Measurements from ENCODE around the gene CCDC43. TPM values are rescaled to one million over a fixed set of nuclear protein-coding genes. Genes with fewer than 3 reads are reported as not detected.

Gene CCDC43
- total RNA-seq, 1 experiment from 2014 or later: 33.0 TPM

DNA sequence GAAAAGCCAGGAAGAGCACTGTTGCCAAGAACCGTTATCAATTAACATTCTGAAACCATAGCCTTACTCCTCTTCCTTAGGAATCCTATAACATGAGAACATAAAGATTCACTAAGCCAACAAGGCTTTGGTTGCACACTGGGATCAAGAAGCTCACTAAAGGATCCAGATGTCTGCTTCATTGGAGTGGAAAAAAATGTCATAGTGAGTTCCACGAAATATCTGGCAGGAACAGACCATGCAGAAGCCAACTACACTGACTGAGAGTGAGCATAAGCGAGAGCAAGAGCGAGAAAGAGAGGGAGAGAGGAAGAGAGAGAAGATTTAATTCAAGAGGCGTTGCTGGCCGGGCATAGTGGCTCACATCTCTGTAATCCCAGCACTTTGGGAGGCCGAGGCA is 46.7 kb downstream of the CCDC43 start:
- ChIA-PET CTCF (interaction anchor here (1.3 kb wide), 1 partner anchor 120 kb away, joined by 7 read pairs; no protein-coding TSS in a partner anchor), POLR2A (no interaction called here)
- TF ChIP-seq SRF (IDR thresholded peaks at IDR 0.05; ENCODE audit: low read depth) (no peak), ELF1 (IDR thresholded peaks at IDR 0.05; ENCODE audit: borderline replicate concordance, low read depth) (no peak)
- TF ChIP-seq, protein P1, sequence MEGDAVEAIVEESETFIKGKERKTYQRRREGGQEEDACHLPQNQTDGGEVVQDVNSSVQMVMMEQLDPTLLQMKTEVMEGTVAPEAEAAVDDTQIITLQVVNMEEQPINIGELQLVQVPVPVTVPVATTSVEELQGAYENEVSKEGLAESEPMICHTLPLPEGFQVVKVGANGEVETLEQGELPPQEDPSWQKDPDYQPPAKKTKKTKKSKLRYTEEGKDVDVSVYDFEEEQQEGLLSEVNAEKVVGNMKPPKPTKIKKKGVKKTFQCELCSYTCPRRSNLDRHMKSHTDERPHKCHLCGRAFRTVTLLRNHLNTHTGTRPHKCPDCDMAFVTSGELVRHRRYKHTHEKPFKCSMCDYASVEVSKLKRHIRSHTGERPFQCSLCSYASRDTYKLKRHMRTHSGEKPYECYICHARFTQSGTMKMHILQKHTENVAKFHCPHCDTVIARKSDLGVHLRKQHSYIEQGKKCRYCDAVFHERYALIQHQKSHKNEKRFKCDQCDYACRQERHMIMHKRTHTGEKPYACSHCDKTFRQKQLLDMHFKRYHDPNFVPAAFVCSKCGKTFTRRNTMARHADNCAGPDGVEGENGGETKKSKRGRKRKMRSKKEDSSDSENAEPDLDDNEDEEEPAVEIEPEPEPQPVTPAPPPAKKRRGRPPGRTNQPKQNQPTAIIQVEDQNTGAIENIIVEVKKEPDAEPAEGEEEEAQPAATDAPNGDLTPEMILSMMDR (IDR thresholded peaks at IDR 0.05 in 2 of 3, conservative IDR thresholded peaks at IDR 0.05 in 1 of 3; ENCODE audit: borderline replicate concordance in 1 of 3, insufficient read depth in 1 of 3, low read depth in 2 of 3, low read length in 2 of 3): no peak

DNA sequence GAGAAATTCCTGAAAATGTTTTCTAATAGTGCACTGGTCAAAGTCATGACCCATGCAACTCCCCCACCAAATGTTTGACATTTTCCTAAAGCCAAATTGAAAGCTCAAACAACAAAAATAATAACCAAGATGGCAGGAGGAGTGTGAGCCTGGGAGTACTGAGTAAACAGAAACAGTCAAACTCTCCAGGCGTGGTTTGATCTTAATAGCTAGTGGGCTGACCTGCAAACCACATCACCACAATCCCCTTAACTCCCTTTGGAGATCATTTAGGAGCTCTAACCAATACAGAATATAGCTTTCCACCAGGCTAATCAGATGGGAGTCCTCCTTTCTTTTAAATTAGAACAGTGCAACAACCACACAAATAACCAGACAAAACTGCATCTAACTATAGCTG is 52.5 kb downstream of the CCDC43 start:
- intact Hi-C loops (cut with micrococcal nuclease): no loop called here

More for the DNA sequence above, 46.7 kb downstream of the CCDC43 start:
- Histone ChIP-seq H3K9ac (ENCODE audit: low read length) (no peak overlapping the region), H3K9me3 (ENCODE audit: control insufficient read depth in 1 of 2, insufficient read depth in 1 of 2, low read depth in 1 of 2, low read length in 2 of 2) (no peaks in the 10 kb centered on the region), H3K4me1 (ENCODE audit: control insufficient read depth in 1 of 2, insufficient read depth in 2 of 2, low read length in 2 of 2) (no peaks in the 10 kb centered on the region), H3K9me2 (ENCODE audit: insufficient read depth) (no peaks in the 10 kb centered on the region), H4K20me1 (ENCODE audit: insufficient read depth) (no peaks in the 10 kb centered on the region), H3K27ac (ENCODE audit: low read depth, low read length) (no peak overlapping the region), H3K27me3 (ENCODE audit: insufficient read depth, low read length) (no peaks in the 10 kb centered on the region), H3K79me2 (ENCODE audit: insufficient read depth, low read length) (no peaks in the 10 kb centered on the region), H3K4me2 (ENCODE audit: low read length) (no peak overlapping the region), H3K36me3 (ENCODE audit: control insufficient read depth in 1 of 2, insufficient read depth in 2 of 2, low read length in 2 of 2) (no peaks in the 10 kb centered on the region), H2AFZ (ENCODE audit: low read depth, low read length, poor library complexity, severe bottlenecking) (no peak overlapping the region), H3K4me3 (replicated peaks in 1 of 2; ENCODE audit: low read depth in 1 of 2, low read length in 2 of 2) (no peak overlapping the region)
- no peak for ATAC-seq
- RAD21 ChIA-PET (ENCODE audit: low non-redundant PET in 1 of 2, low total read pairs in 2 of 2, uncharacterized antibody in 2 of 2, unreplicated experiment in 2 of 2): no interaction called here
- BruUV-seq (replicated peaks): no TSS peak
- DNase-seq (ENCODE audit: low read depth, low spot score): no peak
- intact Hi-C loops (cut with micrococcal nuclease): no loop called here

More for the DNA sequence above, 52.5 kb downstream of the CCDC43 start:
- Histone ChIP-seq H3K4me1 (ENCODE audit: control insufficient read depth in 1 of 2, insufficient read depth in 2 of 2, low read length in 2 of 2) (no peaks in the 10 kb centered on the region), H3K9me2 (ENCODE audit: insufficient read depth) (no peaks in the 10 kb centered on the region), H3K4me2 (ENCODE audit: low read length) (no peak overlapping the region), H3K27me3 (ENCODE audit: insufficient read depth, low read length) (no peaks in the 10 kb centered on the region), H4K20me1 (ENCODE audit: insufficient read depth) (no peaks in the 10 kb centered on the region), H3K4me3 (replicated peaks in 1 of 2; ENCODE audit: low read depth in 1 of 2, low read length in 2 of 2) (no peak overlapping the region), H3K27ac (ENCODE audit: low read depth, low read length) (no peak overlapping the region), H3K36me3 (ENCODE audit: control insufficient read depth in 1 of 2, insufficient read depth in 2 of 2, low read length in 2 of 2) (no peaks in the 10 kb centered on the region), H3K9ac (ENCODE audit: low read length) (no peak overlapping the region), H2AFZ (ENCODE audit: low read depth, low read length, poor library complexity, severe bottlenecking) (peak overlapping the region; percentile 57), H3K79me2 (ENCODE audit: insufficient read depth, low read length) (no peaks in the 10 kb centered on the region), H3K9me3 (ENCODE audit: control insufficient read depth in 1 of 2, insufficient read depth in 1 of 2, low read depth in 1 of 2, low read length in 2 of 2) (no peaks in the 10 kb centered on the region)
- TF ChIP-seq ELF1 (IDR thresholded peaks at IDR 0.05; ENCODE audit: borderline replicate concordance, low read depth) (no peak), ZNF274 (IDR thresholded peaks at IDR 0.05; ENCODE audit: low read depth, low read length) (no peak), SRF (IDR thresholded peaks at IDR 0.05; ENCODE audit: low read depth) (no peak)
- TF ChIP-seq, protein P1 (IDR thresholded peaks at IDR 0.05 in 2 of 3, conservative IDR thresholded peaks at IDR 0.05 in 1 of 3; ENCODE audit: borderline replicate concordance in 1 of 3, insufficient read depth in 1 of 3, low read depth in 2 of 3, low read length in 2 of 3): no peak
- TF ChIP-seq, protein P2, sequence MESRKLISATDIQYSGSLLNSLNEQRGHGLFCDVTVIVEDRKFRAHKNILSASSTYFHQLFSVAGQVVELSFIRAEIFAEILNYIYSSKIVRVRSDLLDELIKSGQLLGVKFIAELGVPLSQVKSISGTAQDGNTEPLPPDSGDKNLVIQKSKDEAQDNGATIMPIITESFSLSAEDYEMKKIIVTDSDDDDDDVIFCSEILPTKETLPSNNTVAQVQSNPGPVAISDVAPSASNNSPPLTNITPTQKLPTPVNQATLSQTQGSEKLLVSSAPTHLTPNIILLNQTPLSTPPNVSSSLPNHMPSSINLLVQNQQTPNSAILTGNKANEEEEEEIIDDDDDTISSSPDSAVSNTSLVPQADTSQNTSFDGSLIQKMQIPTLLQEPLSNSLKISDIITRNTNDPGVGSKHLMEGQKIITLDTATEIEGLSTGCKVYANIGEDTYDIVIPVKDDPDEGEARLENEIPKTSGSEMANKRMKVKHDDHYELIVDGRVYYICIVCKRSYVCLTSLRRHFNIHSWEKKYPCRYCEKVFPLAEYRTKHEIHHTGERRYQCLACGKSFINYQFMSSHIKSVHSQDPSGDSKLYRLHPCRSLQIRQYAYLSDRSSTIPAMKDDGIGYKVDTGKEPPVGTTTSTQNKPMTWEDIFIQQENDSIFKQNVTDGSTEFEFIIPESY (IDR thresholded peaks at IDR 0.05; ENCODE audit: extremely low read depth, insufficient replicate concordance, low read length): no peak
- TF ChIP-seq, protein P3, sequence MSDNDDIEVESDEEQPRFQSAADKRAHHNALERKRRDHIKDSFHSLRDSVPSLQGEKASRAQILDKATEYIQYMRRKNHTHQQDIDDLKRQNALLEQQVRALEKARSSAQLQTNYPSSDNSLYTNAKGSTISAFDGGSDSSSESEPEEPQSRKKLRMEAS (IDR thresholded peaks at IDR 0.05): no peak
- ChIA-PET CTCF (interaction anchor here (0.6 to 1.5 kb wide), 3 partner anchors 104 to 947 kb away, joined by 3 to 23 read pairs (median 5); no protein-coding TSS in a partner anchor), POLR2A (interaction anchor here (0.6 kb wide), 1 partner anchor 412 kb away, joined by 3 read pairs; no protein-coding TSS in a partner anchor), RAD21 (ENCODE audit: low non-redundant PET in 1 of 2, low total read pairs in 2 of 2, uncharacterized antibody in 2 of 2, unreplicated experiment in 2 of 2) (interaction anchor here in 1 of 2 experiments (0.5 kb wide), 1 partner anchor 17 kb away, joined by 4 read pairs; no protein-coding TSS in a partner anchor)
- no peak for ATAC-seq
- BruUV-seq (replicated peaks): no TSS peak
- DNase-seq (ENCODE audit: low read depth, low spot score): no peak

All from HCT116 (cell line).